Measurements from ENCODE around the gene ITM2A.

ITM2A gene

DNA sequence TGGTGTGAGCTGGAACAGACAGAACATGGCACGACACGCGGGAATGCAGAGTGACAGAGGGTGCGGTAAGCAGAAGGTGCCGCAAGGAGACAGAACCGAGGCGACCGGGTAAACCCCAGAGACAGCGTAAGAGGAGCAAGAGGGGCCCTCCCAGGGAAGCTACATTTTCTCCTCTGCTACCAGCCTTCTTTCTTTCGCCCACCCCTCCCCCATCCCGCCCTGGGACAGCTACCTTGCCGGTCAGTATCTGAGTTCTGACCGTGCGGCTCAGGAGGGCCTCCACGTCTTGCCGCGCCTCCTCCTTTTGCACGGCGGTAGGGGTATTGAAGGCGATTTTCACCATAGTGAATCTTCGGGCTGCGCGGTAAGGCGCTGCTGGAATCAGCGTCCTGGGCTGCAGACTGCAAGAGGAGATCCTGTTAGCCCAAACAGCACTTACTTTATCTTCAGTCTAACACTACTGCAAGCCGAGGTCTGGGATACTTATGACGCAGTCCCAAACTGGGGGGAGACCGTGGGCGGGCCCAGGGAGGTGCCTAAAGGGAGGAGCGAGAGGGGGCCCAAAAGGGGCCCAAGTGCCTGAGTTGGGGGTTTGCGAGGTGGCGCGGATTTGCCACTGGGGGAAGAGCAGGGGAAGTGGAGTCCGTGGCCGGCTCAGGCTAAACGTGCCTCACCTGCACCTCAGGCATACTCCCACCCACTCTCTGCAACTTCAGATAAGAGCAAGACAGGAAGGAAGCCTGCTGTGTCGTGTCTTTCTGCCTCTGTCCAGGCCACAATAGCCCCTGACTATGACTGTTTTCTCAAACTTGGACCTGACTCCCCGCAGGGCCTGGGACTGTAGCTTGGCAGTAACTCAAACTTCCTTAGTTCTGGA lies at the start of gene ITM2A:
Gene ITM2A (minus strand): TSS at position 462 of the 877 bp plus-strand sequence. CDS start 119 bp downstream, at position 343.
- no peak for DNase-seq

DNA sequence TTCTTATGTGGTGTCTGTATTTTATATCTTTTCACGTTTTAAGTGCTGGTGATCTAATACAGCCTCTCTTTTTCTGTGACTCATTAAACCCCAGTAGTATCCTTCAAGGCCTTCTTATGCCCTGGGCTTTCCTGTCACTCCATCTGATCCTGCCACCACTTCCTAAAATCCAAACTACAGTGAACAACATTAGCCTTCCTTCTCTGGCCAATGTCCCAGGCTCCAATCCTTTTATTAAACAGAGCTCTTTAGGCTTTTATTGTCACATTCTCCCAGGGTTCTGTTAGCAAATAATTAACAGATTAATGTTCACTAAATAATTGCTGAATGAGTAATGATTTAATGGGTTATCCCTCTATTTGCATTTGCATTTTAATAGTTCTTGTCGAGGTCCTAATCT lies 47.9 kb upstream of the ITM2A start:
- DNase-seq, result no peak

DNA sequence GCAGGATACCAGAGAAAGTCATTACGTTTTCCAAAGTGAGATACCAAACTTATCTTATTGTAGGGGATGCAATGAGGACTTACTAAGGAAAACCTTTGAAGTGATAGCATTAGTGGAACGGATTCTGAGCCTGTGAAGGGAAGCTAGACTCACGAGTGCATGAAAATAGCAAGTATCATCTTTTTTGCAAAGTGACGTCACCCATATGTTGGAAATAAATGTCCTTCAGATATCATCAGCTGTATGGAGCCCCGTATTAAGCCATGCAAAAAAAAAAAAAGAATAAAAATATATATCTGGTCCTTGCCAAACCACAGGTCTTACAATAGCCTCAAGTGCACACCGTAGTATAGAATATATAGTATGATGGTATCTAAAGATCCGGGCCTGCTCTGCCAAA lies 46.8 kb upstream of the ITM2A start:
- no peak for DNase-seq

DNA sequence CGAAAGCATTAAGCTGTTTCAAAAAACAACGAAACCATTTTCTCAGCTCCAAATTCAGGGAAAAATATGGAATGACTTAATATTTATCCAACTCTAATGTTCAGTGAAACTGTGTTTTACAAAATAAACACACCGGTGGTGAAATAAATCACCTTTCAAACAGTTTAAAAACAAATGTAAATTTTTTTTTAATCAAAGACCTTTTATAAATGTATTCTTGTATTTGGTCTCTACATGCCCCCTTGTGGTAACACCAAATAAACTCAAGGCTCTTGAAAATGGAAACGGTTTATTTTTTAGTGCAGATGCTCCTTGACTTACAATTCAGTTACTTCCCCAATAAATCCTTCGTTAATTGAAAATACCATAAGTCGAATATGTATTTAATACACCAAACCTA lies 45.8 kb upstream of the ITM2A start:
- DNase-seq, result no peak

DNA sequence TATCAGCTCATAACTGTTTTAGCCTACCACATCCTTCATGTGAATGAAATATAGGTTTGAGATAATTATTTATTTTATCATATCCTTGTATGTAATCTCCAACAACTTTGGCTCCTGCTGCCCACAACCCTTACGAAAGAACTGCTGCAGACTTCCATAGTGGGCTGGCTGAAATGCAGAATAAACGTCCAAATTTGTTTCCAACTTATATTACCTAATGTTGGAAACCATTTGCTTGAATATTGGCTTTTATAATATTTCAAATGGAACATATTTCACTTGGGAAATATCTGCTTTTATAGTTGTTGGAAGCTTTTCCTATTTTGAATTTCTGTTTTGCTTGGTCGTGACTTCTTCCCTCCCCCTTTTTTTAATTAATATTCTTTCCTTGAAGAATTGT lies 45.0 kb upstream of the ITM2A start:
- no peak for DNase-seq

DNA sequence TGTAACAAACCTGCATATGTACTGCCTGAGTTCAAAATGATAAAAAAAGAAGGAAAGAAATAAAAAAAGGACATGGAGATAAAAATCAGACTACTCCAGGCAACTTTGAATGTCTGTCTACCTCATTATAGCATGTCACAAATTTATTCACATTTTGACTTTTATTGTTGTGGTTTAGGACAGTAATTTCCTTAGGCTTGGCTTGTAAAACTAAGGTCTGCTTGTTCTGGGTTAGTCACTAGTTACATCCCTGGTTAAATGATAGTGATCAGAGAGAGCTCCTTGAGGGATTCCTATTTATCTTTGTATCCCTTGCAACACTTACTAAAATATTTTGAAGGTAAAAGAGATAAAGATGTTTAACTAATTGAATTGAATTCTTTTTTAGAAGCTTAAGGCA lies 42.5 kb upstream of the ITM2A start:
- DNase-seq, result no peak

DNA sequence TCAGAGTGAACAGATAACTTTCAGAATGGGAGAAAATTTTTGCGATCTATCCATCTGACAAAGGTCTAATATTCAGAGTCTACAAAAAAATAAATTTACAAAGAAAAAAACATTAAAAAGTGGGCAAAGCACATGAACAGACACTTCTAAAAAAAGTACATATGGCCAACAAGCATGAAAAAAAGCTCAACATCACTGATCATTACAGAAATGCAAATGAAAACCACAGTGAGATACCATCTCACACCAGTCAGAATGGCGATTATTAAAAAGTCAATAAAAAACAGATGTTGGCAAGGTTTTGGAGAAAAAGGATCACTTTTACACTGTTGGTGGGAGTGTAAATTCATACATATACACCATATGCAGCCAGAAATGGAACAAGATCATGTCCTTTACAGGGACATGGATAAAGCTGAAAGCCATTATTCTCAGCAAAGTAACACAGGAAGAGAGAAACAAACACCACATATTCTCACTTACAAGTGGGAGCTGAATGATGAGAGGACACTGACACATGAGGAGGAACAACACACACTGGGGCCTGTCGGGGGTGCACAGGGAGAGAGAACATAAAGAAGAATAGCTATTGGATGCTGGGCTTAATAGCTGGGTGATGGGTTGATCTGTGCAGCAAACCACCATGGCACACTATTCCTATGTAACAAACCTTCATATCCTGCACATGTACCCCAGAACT lies 41.6 kb upstream of the ITM2A start:
- DNase-seq, result no peak

DNA sequence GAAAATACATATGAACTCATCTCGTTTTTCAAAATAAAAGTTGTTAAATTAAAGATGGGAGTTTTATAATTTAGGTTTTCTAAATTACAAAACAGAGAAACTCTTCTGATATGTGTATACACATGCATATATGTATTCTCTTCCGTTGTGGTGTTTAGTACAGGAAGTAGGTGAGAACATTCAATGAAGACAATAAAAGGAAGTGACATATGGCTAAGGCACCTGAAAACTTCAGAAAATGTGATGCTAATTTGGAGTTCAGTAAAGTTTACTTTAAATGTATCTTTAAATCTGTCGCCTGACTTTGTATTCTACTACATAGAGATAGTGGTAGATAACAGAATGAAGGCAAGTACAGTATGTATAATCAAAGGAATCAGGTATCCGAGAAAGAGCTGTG lies 33.5 kb upstream of the ITM2A start:
- DNase-seq, result no peak

DNA sequence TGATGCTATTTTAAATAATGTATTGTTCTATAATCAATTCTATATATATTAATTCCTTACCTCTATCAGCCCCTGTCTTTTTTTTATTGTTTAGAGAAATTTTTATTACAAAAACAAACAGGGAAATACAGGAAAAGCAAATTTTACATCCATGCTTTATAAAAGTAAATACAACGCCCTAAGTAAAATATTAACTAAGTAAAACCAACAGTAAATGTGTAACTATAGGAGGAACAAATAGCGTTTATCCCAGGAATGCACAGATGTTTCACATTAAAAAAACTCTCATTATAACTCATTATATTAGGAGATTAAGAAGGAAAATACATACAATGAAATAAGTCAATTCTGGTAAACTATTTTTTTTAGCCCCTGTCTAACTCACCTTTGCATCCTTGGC lies 8.2 kb upstream of the ITM2A start:
- no peak for DNase-seq

DNA sequence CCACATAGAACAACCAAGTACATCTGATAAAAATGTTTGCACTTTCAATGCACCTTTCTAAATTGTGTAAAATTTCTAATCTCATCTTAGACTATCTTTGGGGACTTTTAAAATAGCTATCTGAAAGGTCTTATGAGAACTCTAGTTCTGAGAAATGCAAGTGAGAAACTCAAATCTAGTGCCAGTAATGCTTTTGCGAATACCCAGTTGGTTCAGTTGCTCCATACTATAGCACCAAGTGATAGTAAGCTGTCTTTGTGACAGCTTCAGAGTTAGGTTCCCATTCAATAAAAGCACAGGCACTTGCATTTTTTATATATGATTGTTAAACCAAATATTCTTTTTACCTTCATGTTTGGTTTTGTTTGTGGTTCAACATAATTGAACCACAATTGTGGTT lies 4.5 kb upstream of the ITM2A start:
- DNase-seq, result no peak

DNA sequence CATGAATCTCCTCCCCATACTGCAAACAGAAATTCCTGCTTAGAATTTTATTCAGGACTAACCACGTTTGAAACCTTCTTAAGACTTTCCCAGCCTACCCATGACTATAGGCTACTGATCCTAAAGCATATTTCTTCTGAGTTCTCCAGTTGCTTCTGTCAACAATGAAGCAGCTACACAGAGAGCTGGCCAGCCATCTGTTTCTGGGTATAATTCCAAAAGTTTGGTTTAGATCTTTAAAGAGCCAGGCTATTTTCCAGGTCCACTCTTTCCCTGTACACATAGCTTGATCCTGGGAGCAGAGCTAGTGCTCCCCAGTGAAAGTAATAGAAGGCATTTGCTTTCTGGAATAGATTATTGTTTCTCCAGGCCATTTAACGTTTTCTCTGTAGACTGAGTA lies 4.0 kb upstream of the ITM2A start:
- no peak for DNase-seq

DNA sequence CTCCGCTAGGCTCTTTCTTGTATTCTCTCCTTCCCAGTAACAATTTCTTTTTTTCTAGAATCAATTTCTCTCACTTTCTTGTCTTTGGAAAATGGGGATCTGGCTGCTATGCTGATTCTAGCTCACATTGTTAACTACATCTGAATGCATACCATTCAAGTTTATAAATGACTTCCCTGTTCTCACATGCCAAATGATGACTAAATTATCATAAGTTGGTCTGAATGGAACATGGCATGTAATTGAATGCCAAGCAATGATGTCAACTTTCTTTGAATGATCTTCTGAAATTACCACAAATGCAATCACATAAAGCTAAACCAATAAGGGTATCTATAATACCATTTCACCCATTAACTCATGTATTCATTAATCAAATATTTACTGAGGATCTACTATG lies 2.7 kb upstream of the ITM2A start:
- no peak for DNase-seq

DNA sequence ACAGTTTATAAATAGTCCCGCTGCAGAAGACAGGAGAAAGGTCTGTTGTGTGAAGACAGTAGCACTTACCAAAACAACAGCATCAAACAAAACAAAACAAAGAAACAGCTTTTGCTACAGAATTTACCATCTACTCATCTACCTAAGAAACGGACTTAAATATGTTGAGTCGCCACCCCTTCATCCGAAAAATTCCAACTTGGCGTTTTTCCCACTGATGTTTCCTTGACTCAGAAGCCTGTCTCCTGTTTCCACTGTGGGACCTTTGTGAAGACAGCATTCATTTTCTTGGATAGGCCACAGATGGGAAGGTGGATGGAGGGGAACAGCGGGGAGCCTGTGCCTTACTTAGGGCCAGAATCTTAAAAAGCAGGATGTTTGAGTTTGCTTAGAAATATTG lies 1.3 kb upstream of the ITM2A start:
- no peak for DNase-seq

DNA sequence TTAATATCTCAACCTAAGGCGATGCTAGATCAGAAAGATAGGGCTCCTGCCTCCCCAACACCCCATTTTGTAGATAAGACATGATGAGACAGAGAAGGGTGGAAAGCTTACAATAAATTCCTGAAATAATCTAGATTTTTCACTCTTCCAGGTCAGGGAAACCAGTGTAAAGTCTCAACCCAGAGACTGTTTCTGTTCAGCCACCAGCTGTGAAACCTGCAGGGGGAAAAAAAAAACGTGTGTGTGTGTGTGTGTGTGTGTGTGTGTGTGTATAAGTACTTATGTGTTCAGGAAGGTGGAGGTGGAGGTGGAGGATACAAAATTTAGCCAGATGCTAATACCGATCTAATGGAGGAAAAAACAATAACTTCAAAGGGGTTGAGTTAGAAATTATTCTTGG lies 773 bp upstream of the ITM2A start:
- no peak for DNase-seq

DNA sequence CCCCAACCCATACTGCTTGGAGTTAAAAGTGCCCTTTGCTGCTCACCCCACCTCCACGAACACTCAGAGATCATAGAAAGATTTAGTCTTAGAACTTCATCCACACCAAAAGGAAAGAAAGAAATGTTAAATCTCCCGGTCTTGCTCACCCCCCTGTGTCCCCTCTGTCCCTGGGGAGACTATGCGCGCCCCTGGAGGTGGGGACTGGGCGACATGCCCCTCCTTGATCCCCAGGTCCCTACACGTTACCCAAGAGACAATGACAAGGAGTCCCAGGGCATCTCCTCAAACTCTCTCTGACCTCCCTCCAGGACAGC lies 620 bp downstream of the ITM2A start:
- DNase-seq, result no peak

DNA sequence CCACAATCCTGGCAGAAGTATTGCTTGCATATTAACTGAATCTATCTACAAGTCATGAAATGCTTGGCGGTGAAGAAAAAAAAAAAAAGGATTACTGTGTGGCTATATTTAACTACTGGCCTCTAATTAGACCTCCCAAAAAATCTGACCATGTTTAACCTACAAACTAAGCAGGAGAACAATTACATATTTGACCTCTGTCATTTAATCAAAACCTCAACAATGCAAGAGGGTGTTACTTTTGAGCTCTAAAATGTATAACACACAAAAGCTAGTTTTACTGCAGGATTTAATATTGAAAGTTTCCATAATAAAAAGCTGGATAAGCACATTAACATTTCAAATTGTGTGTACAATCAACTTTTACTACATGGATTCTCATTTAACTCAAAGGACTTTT lies 1.5 kb downstream of the ITM2A start:
- DNase-seq, result no peak

DNA sequence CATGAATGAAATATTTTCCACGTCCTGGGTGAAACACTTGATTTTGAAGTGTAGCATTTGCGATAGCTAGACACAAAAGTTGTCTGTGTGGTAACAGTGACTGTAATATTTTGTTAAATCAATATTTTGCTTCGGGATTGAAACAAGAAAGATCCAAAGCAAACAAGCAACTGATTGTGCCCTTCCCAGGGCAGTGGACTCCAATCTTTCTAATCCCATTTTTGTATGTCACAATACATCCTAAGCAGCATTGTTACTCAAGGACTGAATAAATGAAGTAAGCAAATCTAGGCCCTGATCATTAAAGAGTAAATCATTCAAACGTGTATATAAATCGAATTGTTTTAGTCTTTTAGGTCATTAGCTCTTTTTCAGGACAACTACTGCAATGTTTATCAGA lies 2.8 kb downstream of the ITM2A start:
- no peak for DNase-seq

DNA sequence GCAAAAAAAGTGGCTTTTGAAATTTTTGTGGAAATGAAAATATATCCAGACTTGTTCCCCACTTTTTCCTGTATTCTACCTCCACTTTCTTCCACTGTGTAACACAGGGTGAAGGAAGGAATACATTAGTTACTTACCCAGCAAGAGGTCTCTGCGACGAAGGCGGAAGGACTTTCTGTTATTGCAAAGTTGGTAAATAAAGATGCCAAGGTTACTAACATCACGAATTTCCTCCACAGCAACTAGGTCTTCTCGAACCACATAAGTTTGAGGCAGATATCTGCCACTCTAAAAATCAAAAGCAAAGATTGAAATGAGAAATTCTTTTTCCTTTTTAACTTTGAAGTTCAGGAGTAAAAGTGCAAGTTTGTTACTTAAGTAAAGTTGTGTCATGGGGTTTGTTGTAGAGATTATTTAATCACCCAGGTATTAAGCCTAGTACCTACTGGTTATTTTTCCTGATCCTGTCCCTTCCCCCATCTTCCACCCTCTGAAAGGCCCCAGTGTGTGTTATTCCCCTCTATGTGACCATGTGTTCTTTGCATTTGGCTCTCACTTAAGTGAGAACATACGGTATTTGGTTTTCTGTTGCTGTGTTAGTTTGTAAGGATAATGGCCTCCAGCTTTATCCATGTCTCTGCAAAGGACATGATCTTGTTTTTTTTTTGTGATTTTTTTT lies 5.8 kb downstream of the ITM2A start:
- no peak for DNase-seq

DNA sequence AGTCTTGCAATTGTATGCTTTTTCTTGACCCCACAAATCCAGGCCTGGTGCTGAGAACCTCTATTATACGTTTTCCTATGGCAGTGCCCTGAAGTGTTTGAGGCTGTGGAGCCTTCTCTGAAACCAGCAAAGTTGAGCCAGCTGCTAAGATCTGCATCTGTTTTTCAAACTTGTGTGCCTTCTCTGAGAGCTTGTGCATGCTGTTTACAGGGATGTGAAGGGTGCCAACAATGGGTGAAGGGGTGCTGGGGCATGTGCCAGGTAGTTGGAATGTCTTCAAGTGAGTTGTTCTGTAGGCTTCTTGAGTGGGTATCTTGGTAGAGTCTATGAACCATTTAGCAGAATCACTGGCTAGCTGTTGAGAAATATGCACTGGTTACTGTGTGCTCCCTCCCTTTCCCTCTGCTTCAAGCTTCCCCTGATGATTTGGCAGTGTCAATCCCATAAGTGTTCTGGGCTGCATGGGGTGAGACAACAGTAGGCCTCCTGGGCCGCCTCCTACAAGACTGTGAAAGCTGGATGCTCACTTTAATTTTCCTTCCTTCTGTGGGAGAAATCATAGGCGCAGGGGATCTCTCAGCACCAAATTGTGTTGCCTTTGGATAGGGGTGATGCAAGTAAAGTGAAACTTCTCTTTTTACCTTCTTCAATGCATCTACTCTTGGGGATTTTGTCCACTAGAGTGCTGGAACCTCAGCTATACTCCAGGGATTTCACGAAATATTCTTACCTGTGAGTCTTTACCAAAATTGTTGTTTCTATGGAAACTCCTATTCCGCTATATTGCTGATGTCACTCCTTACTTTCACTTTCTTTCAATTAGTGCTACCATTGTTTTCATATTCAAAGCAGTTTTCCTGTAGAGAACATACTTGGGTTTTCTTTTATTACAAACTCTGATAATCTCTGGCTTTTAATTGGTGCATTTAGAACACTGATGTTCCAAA lies 30.0 kb downstream of the ITM2A start:
- no peak for DNase-seq

DNA sequence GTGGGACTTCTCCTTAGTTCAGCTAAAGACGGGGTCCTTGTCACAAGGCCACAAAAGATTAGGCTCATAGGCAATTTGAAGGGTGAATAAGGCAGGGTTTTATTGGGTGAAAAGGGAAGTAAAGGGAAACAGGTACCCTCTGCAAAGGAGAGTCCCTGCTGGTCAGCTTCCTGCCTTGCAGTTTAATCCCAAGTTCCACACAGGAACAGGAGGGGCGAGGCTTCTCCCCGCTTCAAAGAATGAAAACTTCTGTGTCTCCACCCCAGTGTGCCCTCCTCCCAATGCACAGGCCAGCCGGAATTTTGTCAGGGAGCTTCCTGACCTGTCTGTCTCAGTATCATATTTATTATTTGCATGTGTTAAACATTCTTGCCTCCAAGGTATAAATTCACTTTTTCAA lies 37.1 kb downstream of the ITM2A start:
- no peak for DNase-seq

DNA sequence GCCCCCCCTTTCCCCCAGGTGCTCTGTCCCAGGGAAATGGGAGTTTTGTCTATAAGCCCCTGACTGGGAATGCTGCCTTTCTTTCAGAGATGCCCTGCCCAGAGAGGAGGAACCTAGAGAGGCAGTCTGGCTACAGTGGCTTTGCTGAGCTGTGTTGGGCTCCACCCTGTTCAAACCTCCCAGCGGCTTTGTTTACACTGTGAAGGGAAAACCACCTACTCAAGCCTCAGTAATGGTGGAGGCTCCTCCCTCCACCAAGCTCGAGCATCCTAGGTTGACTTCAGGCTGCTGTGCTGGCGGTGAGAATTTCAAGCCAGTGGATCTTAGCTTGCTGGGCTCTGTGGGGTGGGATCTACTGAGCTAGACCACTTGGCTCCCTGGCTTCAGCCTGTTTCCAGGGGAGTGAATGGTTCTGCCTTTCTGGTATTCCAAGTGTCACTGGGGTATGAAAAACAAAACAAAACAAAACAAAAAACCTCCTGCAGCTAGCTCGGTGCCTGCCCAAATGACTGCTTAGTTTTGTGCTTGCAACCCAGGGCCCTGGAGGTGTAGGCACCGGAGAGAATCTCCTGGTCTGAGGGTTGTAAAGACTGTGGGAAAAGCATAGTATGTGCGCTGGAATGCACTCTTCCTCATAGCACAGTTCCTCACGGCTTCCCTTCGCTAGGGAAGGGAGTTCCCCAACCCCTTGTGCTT lies 41.7 kb downstream of the ITM2A start:
- no peak for DNase-seq
